Gastroesophageal sphincter (tissue), 3 donors: Measurements from ENCODE around the gene SMTN.

Source experiments
- CTCF ChIP-seq, 4 experiments: fragments of 200-600 bp in 2 of 4; fragments of 450-650 bp in 2 of 4; sonication (generic) in 1 of 4; IDR thresholded peaks; one replicate each; pipeline ENCODE4 v1.5.1; 2017 to 2019; ENCODE audit warnings: antibody characterized with exemption in 4 of 4, mild to moderate bottlenecking in 2 of 4, moderate library complexity in 2 of 4
- POLR2A ChIP-seq, 2 donors: fragments of 450-650 bp; IDR thresholded peaks; one replicate each; pipeline ENCODE4 v1.6.1; 2017; ENCODE audit warnings: antibody characterized with exemption in 2 of 2, mild to moderate bottlenecking in 2 of 2, moderate library complexity in 1 of 2
- POLR2AphosphoS5 ChIP-seq: sonication (generic); formaldehyde crosslinking; IDR thresholded peaks from one replicate; pipeline ENCODE4 v1.6.1; 2017; ENCODE audit warnings: antibody characterized with exemption

- TF ChIP-seq POLR2AphosphoS5 (no peak), POLR2A (IDR thresholded peaks at IDR 0.05) (no peak), CTCF (IDR thresholded peaks at IDR 0.05) (peak in 3 of 4 experiments; percentile 20 to 59 (median 32))
These were observed 25.0 kb downstream of the SMTN start for GRCh38 chr22:31106001-31106571.
